HG03280 (cell line): ENCODE data around the gene MEGF6.

Experiments used
- ATAC-seq: cut with Tn5 transposase; IDR thresholded peaks from one replicate; pipeline ENCODE4 v1.9.1; 2021; ENCODE audit warnings: mild to moderate bottlenecking, moderate library complexity; ENCODE audit not compliant: unreplicated experiment

The MEGF6 gene

GRCh38 chr1:3492545-3493246 lies 118.6 kb downstream of the MEGF6 start:
- ATAC-seq: no peak

- ATAC-seq: peak; percentile 69
These were observed 119.7 kb downstream of the MEGF6 start for GRCh38 chr1:3491291-3492246.

GRCh38 chr1:3490046-3490745 lies 121.1 kb downstream of the MEGF6 start:
- no peak for ATAC-seq

GRCh38 chr1:3488432-3488831 lies 122.9 kb downstream of the MEGF6 start:
- no peak for ATAC-seq

- ATAC-seq: no peak
These were observed 126.3 kb downstream of the MEGF6 start for GRCh38 chr1:3485016-3485415.

- ATAC-seq: no peak
These were observed 127.4 kb downstream of the MEGF6 start for GRCh38 chr1:3483801-3484444.

GRCh38 chr1:3483380-3483779 lies 127.9 kb downstream of the MEGF6 start:
- ATAC-seq: no peak

- ATAC-seq: no peak
These were observed 128.9 kb downstream of the MEGF6 start for GRCh38 chr1:3482378-3482849.

- no peak for ATAC-seq
These were observed 129.4 kb downstream of the MEGF6 start for GRCh38 chr1:3481836-3482375.

GRCh38 chr1:3481046-3481445 lies 130.3 kb downstream of the MEGF6 start:
- no peak for ATAC-seq

- ATAC-seq: no peak
These were observed 131.0 kb downstream of the MEGF6 start for GRCh38 chr1:3480369-3480719.

- no peak for ATAC-seq
These were observed 131.6 kb downstream of the MEGF6 start for GRCh38 chr1:3479511-3480368.

GRCh38 chr1:3478187-3478586 lies 133.1 kb downstream of the MEGF6 start:
- no peak for ATAC-seq

GRCh38 chr1:3477241-3477995 lies 133.9 kb downstream of the MEGF6 start:
- ATAC-seq: no peak

- ATAC-seq: no peak
These were observed 134.6 kb downstream of the MEGF6 start for GRCh38 chr1:3476666-3477065.

GRCh38 chr1:3475839-3476573 lies 135.3 kb downstream of the MEGF6 start:
- ATAC-seq: no peak

- ATAC-seq: no peak
These were observed 136.9 kb downstream of the MEGF6 start for GRCh38 chr1:3474421-3474820.

- ATAC-seq: no peak
These were observed 137.3 kb downstream of the MEGF6 start for GRCh38 chr1:3474016-3474415.
